Skeletal muscle satellite cell (primary cell): ENCODE measurements around the gene MGAT4B.

Experiments used
- H3K27me3 ChIP-seq: 2 replicates; pipeline ENCODE4 v1.7.0; 2013; ENCODE audit warnings: low read length; ENCODE audit not compliant: control insufficient read depth, insufficient read depth
- H3K36me3 ChIP-seq: 2 replicates; pipeline ENCODE4 v1.7.0; 2013; ENCODE audit warnings: mild to moderate bottlenecking, control low read depth, low read length; ENCODE audit not compliant: insufficient read depth
- H3K4me1 ChIP-seq: 2 replicates; pipeline ENCODE4 v1.7.0; 2013; ENCODE audit warnings: low read length; ENCODE audit not compliant: control insufficient read depth, insufficient read depth
- H3K4me2 ChIP-seq: 2 replicates; pipeline ENCODE4 v1.7.0; 2013; ENCODE audit warnings: mild to moderate bottlenecking, low read length
- H3K4me3 ChIP-seq: 2 replicates; pipeline ENCODE4 v1.7.0; 2013; ENCODE audit warnings: low read length
- H3K9ac ChIP-seq: 2 replicates; pipeline ENCODE4 v1.7.0; 2013; ENCODE audit warnings: mild to moderate bottlenecking, low read depth, low read length, moderate library complexity
- H3K9me3 ChIP-seq: replicated peaks from 2 replicates; pipeline ENCODE4 v1.7.0; 2013; ENCODE audit warnings: mild to moderate bottlenecking, control low read depth, low read length

Gene MGAT4B

DNA sequence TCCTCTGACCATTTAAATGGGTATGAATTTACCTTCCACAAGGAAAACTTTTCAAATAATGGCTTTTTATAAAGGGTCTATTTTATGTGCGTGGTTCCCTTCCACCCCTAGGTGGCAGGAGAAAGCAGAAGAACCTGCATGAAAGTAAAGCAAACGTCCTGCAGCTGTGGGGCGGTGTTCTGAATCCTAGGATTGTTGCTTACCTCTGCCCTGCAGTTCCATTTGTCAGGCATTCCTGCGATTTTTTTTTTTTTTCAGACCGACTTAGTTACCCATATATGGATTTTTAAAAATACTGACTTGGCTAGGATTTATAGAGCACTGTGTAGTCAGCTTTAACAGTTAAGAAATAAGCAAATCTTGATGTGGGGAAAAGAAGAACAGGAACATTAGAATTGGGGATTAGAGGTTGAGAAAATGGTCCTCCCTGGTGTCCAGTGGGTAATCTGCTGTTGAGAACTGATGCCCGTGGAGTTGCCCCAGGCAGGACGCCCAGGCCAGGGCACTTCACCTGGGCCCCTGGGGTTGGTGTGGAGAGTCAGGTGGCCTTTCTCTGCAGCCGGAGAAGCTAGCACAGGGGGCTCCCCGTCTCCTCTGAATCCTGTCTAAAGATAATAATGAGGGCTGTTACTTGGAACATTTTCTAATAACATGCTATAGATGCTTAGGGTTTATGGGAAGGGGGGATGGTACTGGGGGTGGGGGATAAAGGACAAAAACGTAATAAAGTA lies 43.3 kb downstream of the MGAT4B start:
- Histone ChIP-seq H3K36me3 (peaks cover 24% of the 10 kb centered on the region), H3K4me1 (peaks cover 59% of the 10 kb centered on the region), H3K9me3 (no peaks in the 10 kb centered on the region), H3K27me3 (no peaks in the 10 kb centered on the region), H3K4me3 (peak overlapping the region; percentile 3), H3K9ac (peak overlapping the region; percentile 32), H3K4me2 (peak overlapping the region; percentile 71)

DNA sequence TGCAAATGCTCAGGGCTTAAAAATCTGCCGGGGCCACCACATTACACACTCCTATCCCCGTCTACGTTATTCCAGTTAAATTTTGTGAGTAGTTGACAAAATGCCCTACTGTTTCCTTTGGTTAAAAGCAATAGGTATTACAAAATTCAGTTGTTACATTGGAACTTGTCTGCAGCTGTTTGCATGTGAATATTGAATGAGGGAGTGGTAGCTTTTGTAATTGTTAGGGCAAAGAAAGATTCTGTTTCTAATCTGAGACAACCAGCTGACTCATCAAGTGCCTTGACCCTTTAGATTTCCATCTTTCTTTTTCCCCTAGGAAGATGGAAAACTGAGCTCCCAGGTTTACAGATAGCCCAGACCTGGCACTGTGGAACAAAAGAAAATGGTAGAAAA lies 43.9 kb downstream of the MGAT4B start:
- H3K4me2 ChIP-seq: peak overlapping the region; percentile 71
- peaks cover 59% of the 10 kb centered on the region for H3K4me1 ChIP-seq
- H3K27me3 ChIP-seq: no peaks in the 10 kb centered on the region
- H3K9ac ChIP-seq: peak overlapping the region; percentile 32
- peaks cover 21% of the 10 kb centered on the region for H3K36me3 ChIP-seq
- H3K4me3 ChIP-seq: peak overlapping the region; percentile 3
- H3K9me3 ChIP-seq: no peaks in the 10 kb centered on the region

DNA sequence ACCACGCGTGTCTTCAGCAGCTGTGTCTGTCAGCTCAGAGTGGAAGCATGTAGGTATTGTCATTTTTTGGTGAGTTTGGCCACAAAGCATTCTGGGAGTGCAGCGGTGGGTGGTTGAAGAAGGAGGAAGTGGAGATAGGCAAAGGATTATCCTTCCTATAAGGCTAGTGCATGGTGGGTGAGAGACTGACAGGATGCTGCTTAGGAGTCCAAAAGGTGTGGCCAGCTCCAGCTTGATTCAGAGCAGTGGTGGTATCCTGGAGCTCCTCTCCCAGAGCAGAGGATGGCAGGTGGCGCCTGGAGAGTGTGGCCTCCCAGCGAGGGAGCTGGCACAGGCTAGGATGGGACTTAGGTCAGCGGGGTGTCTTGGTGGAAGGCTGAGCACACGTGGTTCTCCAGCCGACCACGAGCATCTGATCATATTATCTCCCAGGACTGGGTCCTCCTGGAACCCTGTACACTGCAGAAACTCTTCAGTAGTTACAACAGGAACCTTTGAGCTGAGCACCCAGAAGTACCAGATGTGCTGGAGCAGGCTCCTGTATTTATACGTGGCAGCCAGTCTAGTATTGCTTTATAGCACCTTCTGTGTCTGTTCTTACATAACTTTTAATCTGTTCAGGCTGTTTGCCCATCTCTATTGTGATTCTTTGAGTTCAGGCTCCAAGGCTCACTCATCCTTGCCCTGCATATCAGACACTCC lies 44.4 kb downstream of the MGAT4B start:
- Histone ChIP-seq H3K4me2 (peak overlapping the region; percentile 71), H3K9me3 (no peaks in the 10 kb centered on the region), H3K4me3 (peak overlapping the region; percentile 3), H3K4me1 (peaks cover 59% of the 10 kb centered on the region), H3K9ac (peak overlapping the region; percentile 32), H3K27me3 (no peaks in the 10 kb centered on the region), H3K36me3 (peaks cover 16% of the 10 kb centered on the region)

DNA sequence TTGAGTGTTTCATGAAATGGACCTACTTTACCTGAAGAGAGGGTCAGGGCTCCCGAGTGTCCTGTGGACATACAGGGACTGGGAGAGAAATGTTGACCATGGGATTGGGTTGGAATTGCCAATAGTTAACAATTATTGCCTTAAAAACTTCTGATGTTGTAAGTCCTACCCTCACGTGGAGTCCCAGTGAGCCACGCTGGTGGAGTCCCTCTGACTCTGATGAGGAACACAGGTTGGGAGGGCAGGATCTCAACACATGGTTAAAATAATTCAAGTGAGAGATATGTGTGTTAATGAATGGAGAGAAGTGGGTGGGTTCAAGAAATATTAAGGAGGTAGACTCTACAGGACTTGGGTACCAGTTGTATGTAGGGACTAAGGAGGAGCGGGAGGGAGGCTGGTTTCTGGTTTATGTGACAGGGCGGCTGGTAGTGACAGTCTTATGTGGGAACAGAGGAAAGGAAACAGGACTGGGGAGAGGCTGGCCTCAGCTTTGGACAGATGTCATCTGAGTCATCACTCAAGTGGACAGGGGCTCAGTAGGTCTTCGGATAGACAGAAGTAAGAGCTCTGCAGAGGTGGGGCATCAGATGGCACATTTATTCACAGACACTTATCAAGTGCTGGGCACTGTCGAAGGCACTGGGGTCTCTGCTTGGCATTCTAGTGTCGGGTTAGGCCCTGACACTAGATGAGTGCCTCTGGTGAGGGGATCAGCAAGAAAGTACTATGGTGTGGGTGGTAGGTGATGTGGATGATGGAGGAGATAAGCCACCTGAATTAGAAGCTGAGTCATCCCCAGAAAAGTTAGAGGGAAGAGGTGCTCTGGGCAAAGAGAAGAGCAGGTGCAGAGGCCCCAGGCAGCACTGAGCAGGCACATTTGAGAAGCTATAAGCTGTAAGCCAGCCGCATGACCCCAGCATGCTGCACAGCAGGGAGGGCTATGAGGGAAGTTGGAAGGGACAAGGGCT lies 46.8 kb downstream of the MGAT4B start:
- H3K4me1 ChIP-seq: peaks cover 39% of the 10 kb centered on the region
- H3K36me3 ChIP-seq: no peaks in the 10 kb centered on the region
- H3K9ac ChIP-seq: no peak overlapping the region
- H3K4me3 ChIP-seq: no peak overlapping the region
- H3K4me2 ChIP-seq: no peak overlapping the region
- H3K27me3 ChIP-seq: no peaks in the 10 kb centered on the region
- H3K9me3 ChIP-seq: no peaks in the 10 kb centered on the region

DNA sequence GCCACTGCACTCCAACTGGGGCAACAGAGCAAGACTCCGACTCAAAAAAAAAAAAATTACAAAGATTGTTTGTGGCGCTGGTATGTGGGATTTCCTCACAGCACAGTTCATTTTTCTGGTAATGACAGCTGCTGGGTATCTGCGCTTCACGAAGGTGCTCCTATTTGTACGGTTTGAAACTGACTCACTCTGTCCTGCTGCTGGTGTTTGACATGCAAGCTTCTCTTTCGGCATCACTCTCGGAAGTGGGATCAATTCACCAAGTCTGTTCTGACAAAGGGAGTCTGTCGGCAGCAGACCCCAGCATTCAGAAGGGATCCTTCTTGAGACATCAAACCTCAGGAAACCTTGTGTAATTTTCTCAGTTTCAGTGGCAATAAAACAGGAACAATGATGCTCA lies 47.7 kb downstream of the MGAT4B start:
- Histone ChIP-seq H3K27me3 (no peaks in the 10 kb centered on the region), H3K9ac (no peak overlapping the region), H3K4me2 (no peak overlapping the region), H3K36me3 (no peaks in the 10 kb centered on the region), H3K4me3 (no peak overlapping the region), H3K9me3 (no peaks in the 10 kb centered on the region), H3K4me1 (peaks cover 32% of the 10 kb centered on the region)

DNA sequence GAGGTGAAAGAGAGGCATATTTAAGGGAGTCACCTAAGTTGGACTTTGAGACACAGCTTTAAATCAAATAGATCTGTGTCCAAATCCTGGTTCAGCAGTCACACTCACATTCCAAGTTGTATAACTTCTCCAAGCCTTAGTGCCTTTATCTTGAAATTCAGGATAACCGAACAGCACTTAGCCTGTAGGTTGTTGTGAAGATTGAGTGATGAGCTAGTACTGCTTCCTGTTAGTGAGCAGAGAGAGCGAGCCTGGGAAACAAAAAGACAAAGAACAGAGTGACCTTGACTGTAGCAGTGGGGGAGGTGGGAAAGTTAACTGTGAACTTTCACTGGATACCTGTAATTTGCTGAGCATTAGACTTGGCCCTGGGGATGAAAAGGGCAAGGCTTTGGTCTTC lies 51.6 kb downstream of the MGAT4B start:
- Histone ChIP-seq H3K4me3 (no peak overlapping the region), H3K9ac (no peak overlapping the region), H3K4me1 (peaks cover 6% of the 10 kb centered on the region), H3K9me3 (no peaks in the 10 kb centered on the region), H3K27me3 (no peaks in the 10 kb centered on the region), H3K36me3 (peaks cover under 1% of the 10 kb centered on the region), H3K4me2 (no peak overlapping the region)

DNA sequence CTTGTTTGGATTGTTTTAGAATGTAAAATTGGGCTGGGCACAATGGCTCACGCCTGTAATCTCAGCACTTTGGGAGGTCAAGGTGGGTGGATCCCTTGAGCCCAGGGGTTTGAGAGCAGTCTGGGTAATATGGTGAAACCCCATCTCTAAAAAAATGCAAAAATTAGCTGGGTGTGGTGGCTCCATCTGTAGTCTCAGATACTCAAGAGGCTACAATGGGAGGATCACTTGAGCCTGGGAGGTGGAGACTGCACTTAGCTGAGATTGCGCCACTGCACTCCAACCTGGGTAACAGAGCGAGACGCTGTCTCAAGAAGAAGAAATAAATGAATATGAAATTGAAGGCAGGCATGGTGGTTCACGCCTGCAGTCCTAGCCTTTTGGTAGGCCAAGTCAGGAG lies 52.7 kb downstream of the MGAT4B start:
- H3K4me3 ChIP-seq: no peak overlapping the region
- no peaks in the 10 kb centered on the region for H3K27me3 ChIP-seq
- H3K36me3 ChIP-seq: peaks cover 6% of the 10 kb centered on the region

DNA sequence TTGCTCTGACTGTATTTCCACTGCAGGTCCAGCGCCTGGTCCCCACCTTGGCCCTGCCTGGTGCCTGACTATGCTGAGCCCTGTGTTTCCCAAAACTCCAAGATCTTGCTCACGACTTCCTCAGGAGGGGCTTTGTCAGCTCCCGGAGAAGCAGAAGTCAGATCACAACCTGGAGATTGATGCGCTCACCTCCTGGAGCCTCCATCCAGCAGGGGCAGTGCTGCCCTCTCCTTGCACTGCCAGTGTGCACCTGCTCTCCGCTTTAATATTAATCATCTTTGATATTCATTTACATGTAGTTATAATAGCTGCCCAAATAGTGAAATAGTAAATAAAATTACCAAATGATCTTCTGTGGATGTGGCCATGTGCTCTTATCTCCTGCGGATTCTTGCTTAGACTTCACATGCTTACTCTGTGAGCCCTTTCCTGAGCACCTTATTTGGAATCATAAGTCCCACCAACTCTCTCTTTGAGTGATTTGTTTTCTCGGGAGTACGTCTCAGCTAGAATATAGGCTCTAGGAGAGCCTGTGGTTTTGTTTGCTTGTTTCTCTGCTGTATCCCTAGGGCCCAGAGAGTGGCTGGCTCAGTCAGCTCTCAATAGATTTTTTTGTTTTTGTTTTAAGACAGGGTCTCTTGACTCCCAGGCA lies 56.7 kb downstream of the MGAT4B start:
- no peaks in the 10 kb centered on the region for H3K27me3 ChIP-seq

More for the DNA sequence above, 52.7 kb downstream of the MGAT4B start:
- Histone ChIP-seq H3K9me3 (no peaks in the 10 kb centered on the region), H3K9ac (no peak overlapping the region), H3K4me2 (no peak overlapping the region), H3K4me1 (no peaks in the 10 kb centered on the region)

DNA sequence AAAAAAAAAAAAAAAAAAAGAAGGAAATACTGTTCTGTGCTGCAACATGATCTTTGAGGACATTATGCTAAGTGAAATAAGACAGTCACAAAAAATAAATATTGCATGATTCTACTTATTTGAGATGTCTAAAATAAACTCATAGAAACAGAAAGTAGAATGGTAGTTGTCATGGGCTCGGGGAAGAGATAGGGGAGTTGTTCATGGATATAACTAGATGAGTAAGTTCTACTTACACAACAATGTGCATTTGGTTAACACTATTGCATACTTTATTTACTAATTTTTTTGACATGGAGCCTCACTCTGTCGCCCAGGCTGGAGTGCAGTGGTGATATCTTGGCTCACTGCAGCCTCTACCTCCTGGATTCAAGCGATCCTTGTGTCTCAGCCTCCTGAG lies 58.9 kb downstream of the MGAT4B start:
- Histone ChIP-seq H3K4me3 (no peak overlapping the region), H3K9ac (no peak overlapping the region)

More for the DNA sequence above, 56.7 kb downstream of the MGAT4B start:
- H3K4me1 ChIP-seq: no peaks in the 10 kb centered on the region
- peaks cover 6% of the 10 kb centered on the region for H3K36me3 ChIP-seq
- H3K4me2 ChIP-seq: no peak overlapping the region
- no peak overlapping the region for H3K4me3 ChIP-seq
- no peaks in the 10 kb centered on the region for H3K9me3 ChIP-seq
- no peak overlapping the region for H3K9ac ChIP-seq

More for the DNA sequence above, 58.9 kb downstream of the MGAT4B start:
- Histone ChIP-seq H3K27me3 (no peaks in the 10 kb centered on the region), H3K4me2 (no peak overlapping the region), H3K36me3 (peaks cover 6% of the 10 kb centered on the region), H3K4me1 (no peaks in the 10 kb centered on the region), H3K9me3 (no peaks in the 10 kb centered on the region)
